Smooth muscle cell (in vitro differentiated cells): ENCODE data around the gene KRTAP1-1. TPM values are rescaled to one million over a fixed set of nuclear protein-coding genes. Genes with fewer than 3 reads are reported as not detected.
A peak's percentile ranks its signal among the peaks of the same experiment; 100 is the strongest.
"Not testable (repeated sequence)": the region's sequence is repeated elsewhere in the genome, so short reads cannot be mapped to it uniquely, and the experiment has no call there.

Experiments used
- DNase-seq: peaks from one replicate; lab custom pipeline; 2025; ENCODE audit not compliant: unreplicated experiment; lab: John Stamatoyannopoulos, UW
- H2AFZ ChIP-seq: fragments of 200-600 bp; sonication (generic); 2 replicates; pipeline ENCODE4 v1.6.0; 2016; ENCODE audit warnings: antibody characterized with exemption, low read depth, mild to moderate bottlenecking
- H3F3A ChIP-seq: fragments of 200-600 bp; sonication (generic); 2 replicates; pipeline ENCODE4 v1.6.0; 2017; ENCODE audit warnings: antibody characterized with exemption, low read depth
- H3K27ac ChIP-seq: fragments of 200-600 bp; sonication (generic); 2 replicates; pipeline ENCODE4 v1.5.1; 2016; ENCODE audit warnings: low read depth, mild to moderate bottlenecking
- H3K27me3 ChIP-seq: fragments of 200-600 bp; sonication (generic); 2 replicates; pipeline ENCODE4 v1.6.1; 2016; ENCODE audit warnings: low read depth, mild to moderate bottlenecking
- H3K36me3 ChIP-seq: fragments of 200-600 bp; sonication (generic); 2 replicates; pipeline ENCODE4 v1.5.1; 2016; ENCODE audit warnings: low read depth
- H3K4me1 ChIP-seq: fragments of 200-600 bp; sonication (generic); 2 replicates; pipeline ENCODE4 v1.5.1; 2016; ENCODE audit warnings: low read depth
- H3K4me2 ChIP-seq: fragments of 200-600 bp; sonication (generic); 2 replicates; pipeline ENCODE4 v1.6.0; 2016; ENCODE audit warnings: mild to moderate bottlenecking
- H3K4me3 ChIP-seq: fragments of 200-600 bp; sonication (generic); 2 replicates; pipeline ENCODE4 v1.5.1; 2016; ENCODE audit warnings: mild to moderate bottlenecking
- H3K79me2 ChIP-seq: fragments of 200-600 bp; sonication (generic); 2 replicates; pipeline ENCODE4 v1.6.0; 2016; ENCODE audit warnings: low read depth, mild to moderate bottlenecking
- H3K9ac ChIP-seq: fragments of 200-600 bp; sonication (generic); 2 replicates; pipeline ENCODE4 v1.6.0; 2016; ENCODE audit warnings: low read depth
- H3K9me3 ChIP-seq: fragments of 200-600 bp; sonication (generic); replicated peaks from 2 replicates; pipeline ENCODE4 v1.5.1; 2016; ENCODE audit warnings: low read depth
- H4K20me1 ChIP-seq: fragments of 200-600 bp; sonication (generic); 2 replicates; pipeline ENCODE4 v1.6.0; 2016; ENCODE audit warnings: low read depth
- WGBS: methylation state at CpG from one replicate; pipeline ENCODE4 v1.1.7; 2016; ENCODE audit warnings: low lambda C conversion rate; 5-methylcytosine and 5-hydroxymethylcytosine counted together
- polyA plus RNA-seq: library from polyadenylated mRNA; unstranded; fragments of >200 nt; fragmentation: Nextera tagmentation; extraction: Ambion mirVana; gene quantifications from 2 replicates; pipeline ENCODE4 v1.2.1, GENCODE V29; 2016
- total RNA-seq: library from RNA; depleted of rRNA; stranded (reverse); fragments of >200 nt; gene quantifications from 2 replicates; pipeline ENCODE4 v1.2.3, GENCODE V29; 2014
- TF ChIP-seq, protein P1 (sequence below): fragments of 200-600 bp; sonication (generic); IDR thresholded peaks from 2 replicates; pipeline ENCODE4 v1.5.1; 2017; ENCODE audit warnings: borderline replicate concordance, mild to moderate bottlenecking, antibody characterized with exemption; ENCODE audit not compliant: insufficient read depth, poor library complexity, severe bottlenecking

Gene KRTAP1-1
- total and polyA plus RNA-seq, 2 experiments from 2014 or later: not detected

DNA sequence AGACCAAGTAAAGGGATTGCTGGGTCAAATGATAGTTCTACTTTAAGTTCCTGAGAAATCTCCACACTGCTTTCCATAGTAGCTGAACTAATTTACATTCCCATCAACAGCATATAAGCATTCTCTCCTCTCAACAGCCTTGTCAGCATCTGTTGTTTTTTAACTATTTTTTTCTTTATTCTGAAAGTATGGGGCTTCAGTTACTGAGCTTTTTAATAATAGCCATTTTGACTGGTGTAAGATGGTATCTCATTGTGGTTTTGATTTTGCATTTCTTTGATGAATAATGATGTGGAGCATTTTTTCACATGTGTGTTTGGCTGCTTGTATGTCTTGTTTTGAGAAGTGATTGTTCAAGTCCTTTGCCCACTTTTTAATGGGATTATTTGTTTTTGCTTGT lies 11.3 kb upstream of the KRTAP1-1 start:
- Histone ChIP-seq H3K27ac (no peak overlapping the region), H3K4me1 (peaks cover 4% of the 10 kb centered on the region), H3K9me3 (no peaks in the 10 kb centered on the region), H3K79me2 (no peaks in the 10 kb centered on the region), H2AFZ (no peak overlapping the region), H3K9ac (no peak overlapping the region), H3F3A (no peaks in the 10 kb centered on the region), H4K20me1 (no peaks in the 10 kb centered on the region), H3K4me3 (no peak overlapping the region), H3K36me3 (no peaks in the 10 kb centered on the region), H3K4me2 (no peak overlapping the region), H3K27me3 (no peaks in the 10 kb centered on the region)
- DNase-seq: no peak
- TF ChIP-seq, protein P1, sequence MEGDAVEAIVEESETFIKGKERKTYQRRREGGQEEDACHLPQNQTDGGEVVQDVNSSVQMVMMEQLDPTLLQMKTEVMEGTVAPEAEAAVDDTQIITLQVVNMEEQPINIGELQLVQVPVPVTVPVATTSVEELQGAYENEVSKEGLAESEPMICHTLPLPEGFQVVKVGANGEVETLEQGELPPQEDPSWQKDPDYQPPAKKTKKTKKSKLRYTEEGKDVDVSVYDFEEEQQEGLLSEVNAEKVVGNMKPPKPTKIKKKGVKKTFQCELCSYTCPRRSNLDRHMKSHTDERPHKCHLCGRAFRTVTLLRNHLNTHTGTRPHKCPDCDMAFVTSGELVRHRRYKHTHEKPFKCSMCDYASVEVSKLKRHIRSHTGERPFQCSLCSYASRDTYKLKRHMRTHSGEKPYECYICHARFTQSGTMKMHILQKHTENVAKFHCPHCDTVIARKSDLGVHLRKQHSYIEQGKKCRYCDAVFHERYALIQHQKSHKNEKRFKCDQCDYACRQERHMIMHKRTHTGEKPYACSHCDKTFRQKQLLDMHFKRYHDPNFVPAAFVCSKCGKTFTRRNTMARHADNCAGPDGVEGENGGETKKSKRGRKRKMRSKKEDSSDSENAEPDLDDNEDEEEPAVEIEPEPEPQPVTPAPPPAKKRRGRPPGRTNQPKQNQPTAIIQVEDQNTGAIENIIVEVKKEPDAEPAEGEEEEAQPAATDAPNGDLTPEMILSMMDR: no peak

DNA sequence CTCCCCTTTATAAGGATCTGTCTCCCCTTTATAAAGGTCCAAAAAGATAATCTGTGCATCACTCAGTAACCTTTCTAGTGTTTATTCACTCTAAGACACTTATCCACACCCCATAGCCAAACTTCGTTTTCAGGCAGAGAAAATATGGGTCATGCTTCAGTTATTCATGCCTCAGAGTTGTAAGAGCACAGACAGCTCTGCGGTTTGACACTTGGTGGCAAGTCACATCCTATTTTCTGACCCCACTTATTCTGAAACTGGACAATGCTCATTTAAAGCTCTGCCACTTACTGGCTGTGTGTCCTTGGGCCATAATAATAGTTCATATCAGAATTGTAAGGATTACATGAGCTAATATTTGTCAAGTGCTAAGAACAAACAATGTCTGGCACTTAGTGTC lies 7.9 kb upstream of the KRTAP1-1 start:
- Histone ChIP-seq H3K27me3 (no peaks in the 10 kb centered on the region), H4K20me1 (no peaks in the 10 kb centered on the region), H3K36me3 (no peaks in the 10 kb centered on the region), H3K79me2 (no peaks in the 10 kb centered on the region), H3K4me3 (no peak overlapping the region), H3K27ac (peak overlapping the region; percentile 89), H3K9ac (peak overlapping the region; percentile 42), H3F3A (no peaks in the 10 kb centered on the region), H3K4me1 (peaks cover 4% of the 10 kb centered on the region), H3K9me3 (no peaks in the 10 kb centered on the region), H2AFZ (no peak overlapping the region), H3K4me2 (peak overlapping the region; percentile 46)
- TF ChIP-seq, protein P1: no peak
- DNase-seq: no peak
- 24% methylated on average over 2 of the region's 2 CpGs for WGBS

DNA sequence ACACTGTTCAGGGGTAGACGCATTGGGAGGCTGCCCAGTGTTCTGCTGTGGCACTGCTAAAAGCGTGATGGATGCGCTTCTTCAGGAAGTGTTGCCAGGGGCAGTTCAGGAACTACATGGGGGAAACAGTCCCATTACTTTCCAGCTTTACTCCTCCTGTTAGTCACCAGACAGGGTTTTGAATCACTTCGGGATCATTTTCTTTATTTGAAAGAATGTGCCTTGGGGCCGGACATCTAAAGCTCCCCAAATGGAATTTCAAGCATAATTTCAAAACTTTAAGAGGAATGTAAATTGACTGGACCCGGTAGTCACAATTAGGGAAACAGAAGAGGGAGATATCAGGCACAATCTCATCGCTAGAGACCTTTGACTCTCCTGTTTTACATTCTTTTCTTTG lies 7.2 kb upstream of the KRTAP1-1 start:
- Histone ChIP-seq H3K27ac (peak overlapping the region; percentile 89), H2AFZ (no peak overlapping the region), H3K9ac (peak overlapping the region; percentile 42), H3K4me2 (peak overlapping the region; percentile 46), H3K9me3 (no peaks in the 10 kb centered on the region), H3K36me3 (no peaks in the 10 kb centered on the region), H3K4me1 (peaks cover 4% of the 10 kb centered on the region), H3F3A (no peaks in the 10 kb centered on the region), H3K4me3 (no peak overlapping the region), H3K27me3 (no peaks in the 10 kb centered on the region), H3K79me2 (no peaks in the 10 kb centered on the region), H4K20me1 (no peaks in the 10 kb centered on the region)
- WGBS: 33% methylated on average over 7 of the region's 7 CpGs
- no peak for DNase-seq
- TF ChIP-seq, protein P1: no peak

DNA sequence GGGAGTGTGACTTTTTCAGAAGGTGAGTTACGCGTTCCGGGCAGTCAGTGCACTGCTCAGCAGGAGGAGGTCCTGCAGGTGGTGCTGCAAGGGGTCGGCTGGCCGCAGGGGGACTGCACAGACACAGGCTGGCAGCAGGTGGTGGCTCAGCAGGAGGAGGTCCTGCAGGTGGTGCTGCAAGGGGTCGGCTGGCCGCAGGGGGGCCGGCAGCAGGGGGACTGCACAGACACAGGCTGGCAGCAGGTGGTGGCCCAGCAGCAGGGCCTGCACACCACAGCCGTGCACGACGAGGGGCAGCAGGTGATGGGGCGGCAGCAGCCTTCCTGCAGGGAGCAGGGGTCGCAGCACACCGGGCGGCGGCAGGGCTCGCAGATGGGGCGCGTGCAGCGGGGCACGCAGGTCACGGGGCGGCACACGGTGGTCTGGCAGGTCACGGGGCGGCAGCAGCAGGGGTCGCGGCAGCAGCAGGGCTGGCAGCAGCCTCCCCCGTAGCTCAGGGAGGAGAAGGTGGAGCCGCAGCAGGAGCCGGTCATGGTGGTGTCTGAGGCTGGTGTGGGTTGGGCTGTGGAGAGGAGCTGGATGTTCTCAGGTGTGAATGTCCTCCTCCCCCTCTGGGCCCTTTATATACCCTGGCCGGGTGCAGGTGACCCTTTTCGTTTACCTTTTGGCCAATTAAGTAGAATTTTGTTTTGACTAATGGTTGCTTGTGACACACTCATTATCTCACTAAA lies 5.7 kb upstream of the KRTAP1-1 start, which contains the start of gene KRTAP2-1:
TSS of gene KRTAP2-1 (minus strand) at position 582 of the 731 bp plus-strand sequence. CDS start at position 533, 49 bp downstream.
- H3K9ac ChIP-seq, DNase-seq, H3K9me3 ChIP-seq, H3K4me3 ChIP-seq, H3K27me3 ChIP-seq, H3K79me2 ChIP-seq, H3K36me3 ChIP-seq, H3K4me1 ChIP-seq, H2AFZ ChIP-seq, H4K20me1 ChIP-seq, H3F3A ChIP-seq, H3K4me2 ChIP-seq: not testable (repeated sequence)
- H3K27ac ChIP-seq: peak within 1 kb of the TSS; percentile 89
- 89% methylated on average over 9 of the region's 33 CpGs for WGBS
